HL-60 (cell line): ENCODE data around the gene PLXDC2.

Experiments
- DNase-seq, 2 experiments: peaks; one replicate each; pipeline ENCODE4 v3.0.0-alpha.2; 2010 to 2020; ENCODE audit warnings: low read depth in 1 of 2, low spot score in 1 of 2
- H3K27ac ChIP-seq: fragments of 250-450 bp; sonication (Bioruptor Pico); replicated peaks from 2 replicates; pipeline ENCODE4 v1.5.1; 2020; ENCODE audit warnings: mild to moderate bottlenecking, moderate library complexity
- H3K27me3 ChIP-seq: fragments of 250-450 bp; sonication (Bioruptor Pico); 2 replicates; pipeline ENCODE4 v1.5.1; 2021; ENCODE audit warnings: mild to moderate bottlenecking, moderate library complexity; ENCODE audit not compliant: insufficient read depth, poor library complexity, severe bottlenecking
- H3K4me3 ChIP-seq: replicated peaks from 2 replicates; pipeline ENCODE4 v1.5.1; 2011; ENCODE audit warnings: mild to moderate bottlenecking, control low read depth, low read length; ENCODE audit not compliant: insufficient read depth
- CTCF ChIP-seq: IDR thresholded peaks from one replicate; pipeline ENCODE4 v1.5.1; 2011; ENCODE audit warnings: low read length, control low read depth, inconsistent platforms; ENCODE audit not compliant: insufficient read depth
- GABPA ChIP-seq: IDR thresholded peaks from 2 replicates; pipeline ENCODE4 v1.6.1; 2012; ENCODE audit warnings: low read depth
- POLR2AphosphoS5 ChIP-seq: IDR thresholded peaks from 2 replicates; pipeline ENCODE4 v1.6.1; 2012; ENCODE audit warnings: low read depth
- REST ChIP-seq: IDR thresholded peaks from 2 replicates; pipeline ENCODE4 v1.6.1; 2012; ENCODE audit warnings: low read depth; ENCODE audit not compliant: insufficient replicate concordance
- SPI1 ChIP-seq: IDR thresholded peaks from 2 replicates; pipeline ENCODE4 v1.6.1; 2012; ENCODE audit warnings: low read depth, mild to moderate bottlenecking, borderline replicate concordance

Gene PLXDC2

GRCh38 chr10:19889256-19889655 is 73.0 kb downstream of the PLXDC2 start:
- H3K27me3 ChIP-seq: no peaks in the 10 kb centered on the region
- TF ChIP-seq REST: no peak
- TF ChIP-seq SPI1: no peak
- no peak for TF ChIP-seq POLR2AphosphoS5
- no peak for TF ChIP-seq GABPA
- no peak for TF ChIP-seq CTCF
- no peak for DNase-seq
- no peak overlapping the region for H3K4me3 ChIP-seq
- H3K27ac ChIP-seq: no peak overlapping the region

DNA sequence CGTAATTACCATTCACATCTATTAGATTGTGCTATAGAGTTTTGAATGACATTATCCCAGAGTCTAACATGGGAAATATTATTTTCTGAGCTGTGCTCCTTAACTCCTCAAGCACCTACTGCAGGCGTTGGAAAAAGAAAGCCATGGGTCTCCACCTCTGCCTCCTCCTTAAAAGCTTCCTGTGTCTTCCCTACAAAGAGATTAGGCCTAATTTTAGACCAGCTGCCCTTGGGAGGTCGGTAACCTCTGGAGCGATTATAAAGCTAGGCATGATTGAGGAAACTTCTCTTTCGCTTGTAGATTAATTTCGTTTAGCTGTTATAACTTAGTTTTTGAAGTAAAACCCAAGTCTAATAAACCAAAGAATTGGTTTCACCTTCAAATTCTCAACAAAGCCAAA is 75.2 kb downstream of the PLXDC2 start:
- no peak overlapping the region for H3K27ac ChIP-seq

DNA sequence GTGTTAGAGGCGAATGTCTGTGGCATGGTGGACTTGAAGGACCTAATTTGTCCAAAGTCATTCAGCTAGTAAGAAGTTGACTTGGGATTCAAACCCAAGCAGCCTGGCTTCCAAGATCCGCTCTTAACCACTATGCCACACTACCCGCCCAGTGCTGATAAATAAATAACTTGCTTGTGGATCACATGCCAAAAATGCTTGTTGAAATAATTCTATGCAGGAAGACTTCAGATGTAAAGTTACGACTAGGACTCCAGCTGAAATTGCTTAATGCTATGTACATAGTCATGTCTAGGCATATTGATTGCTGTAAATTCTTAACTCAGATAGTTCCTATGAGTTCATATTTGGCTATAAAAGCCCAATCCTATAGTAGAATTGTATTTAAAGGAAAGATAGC is 76.0 kb downstream of the PLXDC2 start:
- no peak overlapping the region for H3K4me3 ChIP-seq
- no peak for DNase-seq
- H3K27ac ChIP-seq: no peak overlapping the region
- H3K27me3 ChIP-seq: no peaks in the 10 kb centered on the region
- TF ChIP-seq CTCF (no peak), REST (no peak), SPI1 (no peak), POLR2AphosphoS5 (no peak), GABPA (no peak)

More for the DNA sequence above, 75.2 kb downstream of the PLXDC2 start:
- TF ChIP-seq CTCF (no peak), SPI1 (no peak)
- Histone ChIP-seq H3K27me3 (no peaks in the 10 kb centered on the region), H3K4me3 (no peak overlapping the region)
- DNase-seq: no peak

- no peak for DNase-seq
- TF ChIP-seq CTCF (no peak), SPI1 (no peak), POLR2AphosphoS5 (no peak), REST (no peak), GABPA (no peak)
- Histone ChIP-seq H3K4me3 (no peak overlapping the region), H3K27me3 (no peaks in the 10 kb centered on the region), H3K27ac (no peak overlapping the region)
Observed at GRCh38 chr10:19892677-19893076, 76.4 kb downstream of the PLXDC2 start.
